KOPT-K1 (cell line): ENCODE results near the gene PRKAB1.

Experiments used
- H3K27ac ChIP-seq: fragments of 200-600 bp; sonication (generic); 2 replicates; pipeline ENCODE4 v1.5.1; 2016; ENCODE audit warnings: antibody characterized with exemption, mild to moderate bottlenecking, low read depth, low read length; ENCODE audit not compliant: poor library complexity, severe bottlenecking
- H3K36me3 ChIP-seq: fragments of 200-600 bp; sonication (generic); 2 replicates; pipeline ENCODE4 v1.5.1; 2017; ENCODE audit warnings: antibody characterized with exemption, mild to moderate bottlenecking, low read length, moderate library complexity; ENCODE audit not compliant: insufficient read depth
- H3K9me3 ChIP-seq: fragments of 200-600 bp; sonication (generic); 2 replicates; pipeline ENCODE4 v1.5.1; 2017; ENCODE audit warnings: antibody characterized with exemption, low read length, mild to moderate bottlenecking; ENCODE audit not compliant: insufficient read depth, poor library complexity, severe bottlenecking

PRKAB1 gene

DNA sequence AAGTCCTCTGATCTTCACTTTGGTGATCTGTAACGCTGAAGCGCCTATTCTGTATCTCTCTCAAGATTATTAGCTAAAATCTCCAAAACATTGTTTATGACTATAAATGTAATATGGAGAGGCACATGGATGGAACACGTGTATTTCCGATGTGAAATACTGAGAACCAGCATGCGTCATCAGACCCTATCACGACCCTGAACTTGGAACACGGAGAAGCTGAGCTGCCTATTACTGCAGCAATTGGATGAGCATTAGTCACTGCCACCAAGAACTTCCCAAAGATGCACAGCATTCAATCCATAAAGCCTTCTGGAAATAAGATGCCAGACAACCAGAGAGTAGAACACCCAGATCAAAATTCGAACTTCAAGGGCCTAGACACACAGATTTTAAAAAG, 61.9 kb downstream of the PRKAB1 start:
- Histone ChIP-seq H3K36me3 (peaks cover 94% of the 10 kb centered on the region), H3K27ac (no peak overlapping the region), H3K9me3 (no peaks in the 10 kb centered on the region)

DNA sequence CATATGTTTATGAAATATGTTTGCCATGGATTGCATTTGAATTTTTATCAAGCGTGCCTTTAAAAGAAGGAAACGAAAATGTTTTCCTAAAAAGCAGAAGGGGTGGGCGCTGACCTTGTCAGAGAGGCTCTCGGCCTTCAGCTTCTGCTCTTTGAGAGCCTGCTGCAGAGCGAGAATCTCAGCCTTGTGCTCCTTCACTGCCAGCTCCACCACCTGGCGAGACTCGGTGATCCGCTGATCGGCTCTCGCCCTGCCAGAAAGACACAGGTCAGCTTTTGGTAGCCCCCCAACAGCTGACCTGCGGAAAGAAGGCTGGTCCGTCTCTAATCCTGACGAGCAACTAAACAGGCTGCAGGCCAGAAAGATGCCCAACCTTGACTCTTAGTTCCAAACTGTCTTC, 62.4 kb downstream of the PRKAB1 start:
- no peak overlapping the region for H3K27ac ChIP-seq
- no peaks in the 10 kb centered on the region for H3K9me3 ChIP-seq
- H3K36me3 ChIP-seq = peaks cover 98% of the 10 kb centered on the region
